Testis (tissue), 2 donors: Measurements from ENCODE around the gene SPSB1.

Source experiments
- CTCF ChIP-seq, 3 experiments: fragments of 450-650 bp in 2 of 3; fragments of 200-600 bp in 1 of 3; sonication (generic) in 1 of 3; IDR thresholded peaks; one replicate each; pipeline ENCODE4 v1.5.1; 2016 to 2019; ENCODE audit warnings: antibody characterized with exemption in 3 of 3, mild to moderate bottlenecking in 2 of 3, moderate library complexity in 1 of 3
- POLR2A ChIP-seq: fragments of 450-650 bp; IDR thresholded peaks from one replicate; pipeline ENCODE4 v1.6.1; 2017; ENCODE audit warnings: antibody characterized with exemption, mild to moderate bottlenecking, moderate library complexity

- TF ChIP-seq CTCF (IDR thresholded peaks at IDR 0.05) (peak; percentile 49 to 58 (median 55)), POLR2A (no peak)
Observed at GRCh38 chr1:9249534-9250410, 42.9 kb upstream of the SPSB1 start.
